Gastrocnemius medialis (tissue), 4 donors: ENCODE measurements around the gene GALNT13.

Experiments used
- POLR2A ChIP-seq, 2 donors: fragments of 450-650 bp; IDR thresholded peaks; one replicate each; pipeline ENCODE4 v1.6.1; 2017; ENCODE audit warnings: antibody characterized with exemption in 2 of 2, mild to moderate bottlenecking in 2 of 2, moderate library complexity in 2 of 2
- TF ChIP-seq, protein P1 (sequence below), 5 experiments: fragments of 450-650 bp in 3 of 5; fragments of 200-600 bp in 2 of 5; sonication (generic) in 2 of 5; IDR thresholded peaks in 4 of 5; conservative IDR thresholded peaks in 1 of 5; 1 replicate in 4 of 5; 2 replicates in 1 of 5; pipeline ENCODE4 v1.5.1; 2016 to 2019; ENCODE audit warnings: antibody characterized with exemption in 5 of 5, mild to moderate bottlenecking in 3 of 5, moderate library complexity in 3 of 5

DNA sequence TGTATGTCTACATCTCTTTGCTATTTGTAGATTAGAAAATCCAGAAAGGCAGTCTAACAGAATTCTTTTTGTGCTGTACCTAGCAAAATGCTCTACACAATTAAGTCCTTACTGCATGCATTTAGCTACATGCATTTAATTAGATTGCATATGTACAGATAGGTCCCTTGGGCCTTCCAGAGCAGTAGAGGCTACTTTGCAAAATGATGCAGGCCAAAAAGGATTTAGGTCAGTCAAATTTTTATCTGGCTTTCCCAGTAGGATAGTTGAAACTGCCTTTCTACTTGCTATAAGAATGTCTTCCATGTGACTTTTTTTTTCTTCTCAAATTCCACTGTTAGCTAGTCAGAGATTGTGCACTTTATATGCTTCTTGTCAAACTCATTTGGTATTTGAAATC lies 19.3 kb downstream of the GALNT13 start:
- TF ChIP-seq, protein P1, sequence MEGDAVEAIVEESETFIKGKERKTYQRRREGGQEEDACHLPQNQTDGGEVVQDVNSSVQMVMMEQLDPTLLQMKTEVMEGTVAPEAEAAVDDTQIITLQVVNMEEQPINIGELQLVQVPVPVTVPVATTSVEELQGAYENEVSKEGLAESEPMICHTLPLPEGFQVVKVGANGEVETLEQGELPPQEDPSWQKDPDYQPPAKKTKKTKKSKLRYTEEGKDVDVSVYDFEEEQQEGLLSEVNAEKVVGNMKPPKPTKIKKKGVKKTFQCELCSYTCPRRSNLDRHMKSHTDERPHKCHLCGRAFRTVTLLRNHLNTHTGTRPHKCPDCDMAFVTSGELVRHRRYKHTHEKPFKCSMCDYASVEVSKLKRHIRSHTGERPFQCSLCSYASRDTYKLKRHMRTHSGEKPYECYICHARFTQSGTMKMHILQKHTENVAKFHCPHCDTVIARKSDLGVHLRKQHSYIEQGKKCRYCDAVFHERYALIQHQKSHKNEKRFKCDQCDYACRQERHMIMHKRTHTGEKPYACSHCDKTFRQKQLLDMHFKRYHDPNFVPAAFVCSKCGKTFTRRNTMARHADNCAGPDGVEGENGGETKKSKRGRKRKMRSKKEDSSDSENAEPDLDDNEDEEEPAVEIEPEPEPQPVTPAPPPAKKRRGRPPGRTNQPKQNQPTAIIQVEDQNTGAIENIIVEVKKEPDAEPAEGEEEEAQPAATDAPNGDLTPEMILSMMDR (IDR thresholded peaks at IDR 0.05 in 4 of 5, conservative IDR thresholded peaks at IDR 0.05 in 1 of 5): no peak
- TF ChIP-seq POLR2A (IDR thresholded peaks at IDR 0.05): no peak
